GM23338 (cell line): Measurements from ENCODE around the gene NT5DC4.

Experiments used
- EZH2 ChIP-seq: fragments of 200-600 bp; sonication (generic); IDR thresholded peaks from one replicate; pipeline ENCODE4 v1.8.0; 2017; ENCODE audit warnings: antibody characterized with exemption, mild to moderate bottlenecking, low read depth; ENCODE audit not compliant: unreplicated experiment
- EZH2phosphoT487 ChIP-seq: fragments of 200-600 bp; sonication (generic); IDR thresholded peaks from one replicate; pipeline ENCODE4 v1.8.1; 2018; ENCODE audit warnings: antibody characterized with exemption; ENCODE audit not compliant: unreplicated experiment
- JUNB ChIP-seq: IDR thresholded peaks from one replicate; pipeline ENCODE4 v1.6.1; 2016; ENCODE audit warnings: antibody characterized with exemption; ENCODE audit not compliant: unreplicated experiment
- POLR2AphosphoS5 ChIP-seq: IDR thresholded peaks from 2 replicates; pipeline ENCODE4 v1.6.1; 2016; ENCODE audit warnings: antibody characterized with exemption, low read depth
- TF ChIP-seq, protein P1 (sequence below), 2 experiments: fragments of 200-600 bp in 1 of 2; sonication (generic) in 1 of 2; conservative IDR thresholded peaks; 2 replicates each; pipeline versions ENCODE4 v1.5.1 to v1.6.1; 2016 to 2017; ENCODE audit warnings: antibody characterized with exemption in 2 of 2, low read depth in 2 of 2, mild to moderate bottlenecking in 2 of 2, moderate library complexity in 1 of 2

DNA sequence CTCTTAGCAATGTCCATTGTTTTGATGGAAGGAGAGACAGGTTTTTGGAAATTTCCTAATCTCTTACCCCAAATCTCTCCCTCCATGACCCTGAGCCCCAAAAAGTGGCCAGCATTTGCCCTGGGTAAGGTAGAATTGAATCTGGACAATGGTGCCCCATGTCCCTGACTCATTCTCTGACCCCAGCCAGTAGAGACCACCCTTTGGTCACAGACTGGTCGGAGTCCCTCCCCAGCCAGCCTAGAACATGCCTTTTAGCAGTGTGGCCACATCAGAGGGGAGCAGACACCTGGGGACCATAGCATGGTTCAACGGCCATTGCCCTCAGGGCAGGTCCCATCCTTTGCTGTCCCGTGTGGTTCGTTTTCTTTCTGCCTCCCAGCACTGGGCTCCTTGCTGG is 6.5 kb upstream of the NT5DC4 start:
- TF ChIP-seq EZH2phosphoT487 (no peak), POLR2AphosphoS5 (no peak), JUNB (no peak), EZH2 (no peak)
- TF ChIP-seq, protein P1, sequence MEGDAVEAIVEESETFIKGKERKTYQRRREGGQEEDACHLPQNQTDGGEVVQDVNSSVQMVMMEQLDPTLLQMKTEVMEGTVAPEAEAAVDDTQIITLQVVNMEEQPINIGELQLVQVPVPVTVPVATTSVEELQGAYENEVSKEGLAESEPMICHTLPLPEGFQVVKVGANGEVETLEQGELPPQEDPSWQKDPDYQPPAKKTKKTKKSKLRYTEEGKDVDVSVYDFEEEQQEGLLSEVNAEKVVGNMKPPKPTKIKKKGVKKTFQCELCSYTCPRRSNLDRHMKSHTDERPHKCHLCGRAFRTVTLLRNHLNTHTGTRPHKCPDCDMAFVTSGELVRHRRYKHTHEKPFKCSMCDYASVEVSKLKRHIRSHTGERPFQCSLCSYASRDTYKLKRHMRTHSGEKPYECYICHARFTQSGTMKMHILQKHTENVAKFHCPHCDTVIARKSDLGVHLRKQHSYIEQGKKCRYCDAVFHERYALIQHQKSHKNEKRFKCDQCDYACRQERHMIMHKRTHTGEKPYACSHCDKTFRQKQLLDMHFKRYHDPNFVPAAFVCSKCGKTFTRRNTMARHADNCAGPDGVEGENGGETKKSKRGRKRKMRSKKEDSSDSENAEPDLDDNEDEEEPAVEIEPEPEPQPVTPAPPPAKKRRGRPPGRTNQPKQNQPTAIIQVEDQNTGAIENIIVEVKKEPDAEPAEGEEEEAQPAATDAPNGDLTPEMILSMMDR (conservative IDR thresholded peaks at IDR 0.05; ENCODE audit: low read depth in 2 of 2), result no peak
